GM18526 (cell line): Measurements from ENCODE around the gene RNGTT.

Experiments
- POLR2A ChIP-seq: IDR thresholded peaks from 3 replicates; pipeline ENCODE4 v1.6.1; 2011; ENCODE audit not compliant: insufficient read length; ENCODE audit errors: extremely low read depth

RNGTT gene

GRCh38 chr6:88890394-88890793 is 73.0 kb downstream of the RNGTT start:
- TF ChIP-seq POLR2A = no peak

DNA sequence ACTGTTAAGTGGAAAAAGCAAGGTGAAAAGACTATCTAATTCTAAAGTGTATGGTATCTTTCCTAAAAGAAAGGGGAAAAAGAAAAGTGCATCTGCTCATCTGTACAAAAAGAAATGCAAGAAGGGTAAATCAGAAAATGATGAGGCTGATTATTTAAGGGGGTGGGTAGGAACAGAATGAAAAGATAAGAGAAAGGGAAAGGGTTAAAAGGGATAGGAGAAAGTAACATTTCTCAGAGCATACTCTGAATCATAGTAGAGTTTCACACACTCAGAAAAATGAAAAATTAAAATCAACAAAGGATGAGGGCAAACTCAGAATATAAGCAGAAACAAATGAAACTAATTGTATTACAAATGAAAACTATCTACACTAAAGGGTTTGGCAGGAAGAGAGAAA is 79.1 kb downstream of the RNGTT start:
- TF ChIP-seq POLR2A = no peak

DNA sequence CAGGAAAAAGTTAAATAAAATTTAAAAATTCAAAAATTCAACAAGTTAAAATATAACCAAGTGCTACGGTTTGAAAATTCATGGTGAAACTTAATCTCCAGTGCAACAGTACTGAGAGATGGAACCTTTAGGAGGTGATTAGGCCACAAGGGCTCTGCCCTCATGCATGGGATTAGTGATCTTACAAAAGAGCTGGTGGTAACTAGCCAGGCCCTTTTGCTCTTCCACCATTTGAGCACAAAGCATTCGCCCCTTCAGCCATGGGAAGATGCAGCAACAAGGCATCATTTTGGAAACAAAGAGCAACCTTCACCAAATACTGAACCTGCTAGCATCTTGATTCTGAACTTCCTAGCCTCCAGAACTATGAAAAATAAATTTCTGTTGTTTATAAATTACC is 80.9 kb downstream of the RNGTT start:
- no peak for TF ChIP-seq POLR2A

DNA sequence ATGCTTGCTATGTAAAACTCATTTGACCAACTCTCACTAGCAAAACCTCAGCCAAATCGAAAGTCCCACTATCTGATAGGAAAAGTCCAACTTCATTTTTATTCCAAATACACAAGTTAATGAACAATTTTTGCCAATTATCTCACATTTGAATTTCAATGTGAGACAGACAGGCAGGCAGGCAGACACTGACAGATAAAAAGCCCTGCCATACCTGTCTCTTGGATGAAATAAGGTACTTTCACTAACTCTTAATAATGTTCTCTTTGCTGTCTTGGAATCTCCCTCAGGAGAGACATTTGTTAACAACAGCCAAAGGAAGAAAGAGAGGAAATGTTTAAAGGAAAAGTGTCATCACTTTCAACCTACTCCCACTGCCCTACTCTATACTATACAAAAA is 82.0 kb downstream of the RNGTT start:
- no peak for TF ChIP-seq POLR2A

GRCh38 chr6:88880021-88880420 is 83.4 kb downstream of the RNGTT start:
- TF ChIP-seq POLR2A = no peak

GRCh38 chr6:88877893-88878292 is 85.5 kb downstream of the RNGTT start:
- no peak for TF ChIP-seq POLR2A

DNA sequence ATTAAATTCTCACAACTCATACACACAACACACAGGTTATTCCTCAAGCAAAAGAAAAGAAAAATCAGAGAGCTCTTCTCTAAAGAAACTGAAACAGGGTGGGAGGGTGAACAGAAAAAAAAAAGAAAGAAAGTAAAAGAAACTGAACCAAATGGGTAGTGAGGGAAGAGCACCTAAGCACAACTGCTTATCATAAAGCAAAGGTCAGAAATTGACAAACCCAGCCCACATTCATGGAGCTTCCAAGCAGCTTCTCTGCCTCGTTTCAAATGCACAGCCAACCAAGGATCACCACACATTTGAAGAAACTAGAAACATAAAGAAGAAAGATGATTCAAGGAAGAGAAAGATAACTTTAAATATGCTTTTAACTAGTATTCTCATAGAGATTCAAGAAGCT is 90.5 kb downstream of the RNGTT start:
- TF ChIP-seq POLR2A = no peak

GRCh38 chr6:88871498-88871897 is 91.9 kb downstream of the RNGTT start:
- TF ChIP-seq POLR2A = no peak

- no peak for TF ChIP-seq POLR2A
Observed at GRCh38 chr6:88870717-88871330, 92.6 kb downstream of the RNGTT start.

DNA sequence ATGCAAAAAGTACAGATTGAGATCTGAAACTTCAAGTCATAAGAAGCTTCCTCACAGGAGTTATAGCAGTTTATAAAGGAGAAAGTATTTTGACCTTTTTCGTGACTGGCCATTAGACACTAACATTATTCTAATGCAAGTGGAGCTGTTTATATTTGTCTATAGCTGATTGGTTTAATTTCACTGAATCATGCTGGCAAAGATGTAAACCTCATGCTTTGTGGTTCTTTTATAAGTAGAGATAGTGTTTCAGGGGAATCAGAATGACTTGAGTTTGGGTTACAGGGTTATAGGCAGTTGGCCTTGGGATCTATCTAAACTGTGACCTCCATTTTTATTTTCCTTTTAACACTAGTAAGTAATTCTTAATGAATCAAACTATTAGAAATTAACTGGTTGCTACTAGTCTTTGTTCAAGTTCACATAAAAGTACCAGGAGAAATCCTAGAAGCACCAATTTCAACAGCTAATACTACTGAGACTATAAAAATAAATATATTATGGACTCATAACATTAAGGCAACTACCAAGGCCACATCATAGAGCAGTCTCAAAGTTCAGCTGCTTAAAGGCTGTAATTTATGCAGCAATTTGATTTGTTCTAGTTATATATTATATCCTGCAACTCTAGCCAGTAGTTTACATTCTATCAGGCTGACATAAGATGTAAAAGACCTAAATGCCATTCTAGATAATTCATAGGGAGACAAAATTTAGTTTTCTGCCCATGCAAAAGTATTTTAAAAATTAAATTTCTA is 94.0 kb downstream of the RNGTT start:
- no peak for TF ChIP-seq POLR2A

DNA sequence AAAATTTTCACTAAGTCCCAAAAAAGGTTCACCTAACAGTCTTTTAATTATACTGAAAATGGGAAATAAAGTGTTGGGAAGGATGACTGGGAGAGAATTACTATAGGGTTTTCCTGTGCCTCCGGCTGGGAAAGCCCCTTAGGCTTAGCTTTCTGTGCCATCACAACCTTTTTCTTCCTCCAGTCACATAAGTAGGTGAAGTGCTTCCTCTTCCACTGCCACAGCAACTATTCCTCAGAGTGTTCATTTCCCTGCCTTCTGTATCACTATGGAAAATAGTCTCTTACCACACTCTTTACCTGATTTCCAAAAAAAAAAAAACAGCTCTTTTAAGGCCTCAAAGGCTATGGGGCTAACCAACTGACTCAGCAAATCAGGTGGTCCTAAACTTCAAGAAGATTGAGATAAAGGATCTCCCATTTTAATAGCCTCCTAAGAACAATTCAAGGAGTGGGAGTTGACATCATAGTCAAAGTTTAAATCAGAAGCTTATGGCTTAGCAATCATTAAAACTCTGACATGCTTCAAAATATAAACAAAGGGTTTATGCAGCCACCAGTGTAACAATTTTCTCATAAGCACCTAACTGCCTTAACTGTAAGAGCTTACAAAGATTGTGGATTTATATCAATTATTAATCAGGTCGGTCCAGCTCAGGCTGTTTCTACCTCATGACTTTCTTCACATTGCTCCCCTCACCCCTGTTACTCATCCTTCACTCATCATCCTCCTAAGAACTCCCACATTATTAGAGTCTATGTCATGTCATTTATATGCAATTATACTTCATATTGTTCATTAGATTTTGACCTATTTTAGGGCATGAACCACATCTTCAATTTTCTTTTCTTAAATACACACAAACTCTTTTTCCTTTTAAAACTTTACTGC is 95.3 kb downstream of the RNGTT start:
- no peak for TF ChIP-seq POLR2A

- TF ChIP-seq POLR2A = no peak
Observed at GRCh38 chr6:88866856-88867255, 96.6 kb downstream of the RNGTT start.

- no peak for TF ChIP-seq POLR2A
Observed at GRCh38 chr6:88865275-88865674, 98.1 kb downstream of the RNGTT start.

DNA sequence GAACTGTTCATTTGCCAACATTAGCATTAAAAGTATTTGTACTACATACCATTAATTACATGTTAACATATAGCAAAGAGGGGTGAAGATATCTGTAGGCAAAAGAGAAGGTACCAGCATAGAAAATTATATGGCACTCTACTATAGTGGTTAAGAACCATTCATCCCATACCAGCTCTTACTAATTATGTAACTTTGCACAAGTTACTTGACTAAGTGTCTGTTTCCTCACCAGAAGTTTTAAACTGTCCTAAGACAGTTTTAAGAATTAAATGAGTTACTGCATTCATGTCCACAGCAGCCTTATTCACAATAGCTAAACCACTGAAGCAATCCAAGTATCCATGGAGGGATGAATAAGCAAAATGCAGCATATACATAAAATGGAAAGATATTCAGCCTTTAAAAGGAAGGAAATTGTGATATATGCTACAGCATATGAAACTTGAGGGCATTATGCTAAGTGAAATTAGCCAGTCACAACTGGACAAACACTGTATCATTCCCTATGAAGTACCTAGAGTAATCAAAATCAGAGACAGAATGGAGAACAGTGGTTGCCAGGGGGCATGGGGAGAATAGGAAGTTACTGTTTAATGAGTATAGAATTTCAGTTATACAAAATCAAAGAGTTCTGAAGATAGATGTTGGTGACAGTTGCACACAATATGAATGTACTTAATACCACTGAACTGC is 98.9 kb downstream of the RNGTT start:
- no peak for TF ChIP-seq POLR2A

GRCh38 chr6:88860310-88860709 is 103.1 kb downstream of the RNGTT start:
- TF ChIP-seq POLR2A = no peak
